ENCODE measurements around the gene INTS1.

INTS1 gene

GRCh38 chr7:1460821-1461645 is 43.2 kb downstream of the INTS1 start:
- peak in 1 of 2 experiments; percentile 33 for DNase-seq

DNA sequence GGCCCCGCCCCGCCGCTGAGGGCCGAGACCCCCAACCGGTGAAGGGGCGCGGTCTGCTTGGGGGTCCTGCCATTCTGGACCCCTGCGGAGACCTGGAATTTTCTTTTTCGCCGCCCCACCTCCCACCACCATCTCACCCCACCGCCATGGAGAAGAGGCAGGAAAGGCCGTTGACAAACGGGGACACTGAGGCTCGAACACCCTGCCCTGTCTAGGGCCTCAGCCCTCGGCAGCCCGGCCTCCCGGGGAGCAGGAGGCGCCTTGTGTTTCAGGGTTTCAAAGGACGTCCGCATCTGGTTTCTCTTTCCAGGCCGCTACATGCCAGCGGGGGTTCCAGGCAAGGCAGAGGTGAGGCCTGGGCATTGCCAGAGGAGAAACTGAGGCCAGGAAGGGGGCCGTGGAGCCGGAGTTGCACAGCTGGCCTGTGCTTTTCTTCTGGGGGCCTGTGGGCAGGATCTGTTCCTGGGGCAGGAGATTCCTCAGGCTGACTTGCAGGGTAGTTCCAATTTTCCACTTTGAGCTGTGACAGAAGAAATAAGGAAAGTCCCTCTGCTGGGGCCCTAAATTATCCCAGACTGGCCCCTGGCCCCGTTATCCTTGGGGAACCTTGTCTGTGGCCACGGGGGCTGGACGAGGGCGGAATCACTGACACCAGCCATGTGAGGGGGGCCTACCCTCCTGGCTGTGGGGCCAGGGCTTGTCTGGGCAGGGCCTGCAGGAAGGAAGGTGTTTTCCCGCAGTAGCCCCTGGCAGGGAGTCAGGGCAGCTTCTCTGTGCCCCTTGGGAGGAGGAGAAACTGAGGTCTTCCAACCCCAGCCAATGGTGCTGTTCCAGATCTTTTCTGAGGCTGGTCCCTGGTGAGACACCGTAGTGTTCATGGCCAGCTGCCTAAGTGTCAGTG is 44.0 kb downstream of the INTS1 start:
- DNase-seq = no peak

- peak; percentile 92 to 99 for DNase-seq
These were observed 44.7 kb downstream of the INTS1 start for GRCh38 chr7:1459512-1459892.

DNA sequence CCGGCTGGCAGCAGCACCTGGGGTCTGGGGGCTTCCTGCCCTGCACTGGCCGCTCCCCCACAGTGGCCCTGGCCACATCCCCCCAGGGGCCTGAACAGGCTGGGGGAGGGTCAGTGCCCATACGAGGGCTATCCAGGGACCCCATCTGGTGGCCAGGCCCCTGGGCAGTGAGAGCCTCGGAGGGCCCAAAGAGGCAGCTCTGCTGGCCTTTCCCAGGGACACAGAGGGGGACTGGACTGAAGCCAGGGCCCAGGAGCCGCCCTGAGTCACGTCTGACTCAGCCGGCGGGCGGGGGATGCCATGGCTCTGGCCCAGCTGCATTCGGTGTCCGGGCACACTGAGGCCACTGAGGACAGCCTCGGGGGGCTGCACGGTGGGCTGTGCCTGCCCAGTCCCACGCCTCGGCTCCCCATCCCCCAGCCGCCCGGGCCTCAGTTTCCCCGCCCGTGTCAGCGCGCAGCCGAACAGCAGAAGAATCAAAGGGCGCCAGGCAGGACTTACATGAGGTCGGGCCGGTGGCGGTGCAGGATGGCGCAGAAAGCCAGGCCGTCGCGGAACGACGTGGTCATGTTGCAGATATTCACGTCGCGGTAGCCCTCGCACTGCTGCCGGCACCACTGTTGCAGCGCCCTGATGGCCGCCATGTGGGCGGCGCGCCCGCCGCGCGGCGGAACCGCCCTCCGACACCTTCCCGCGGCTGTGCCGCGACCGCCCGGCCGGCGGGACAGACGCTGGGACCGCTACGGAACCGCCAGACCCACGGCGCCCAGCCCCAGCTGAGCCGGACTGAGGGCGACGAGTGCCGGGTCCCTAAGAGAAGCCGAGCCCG is 45.3 kb downstream of the INTS1 start, which contains the start of gene MICALL2:
MICALL2 (minus strand) TSS at position 788 of the 829 bp plus-strand sequence; CDS start at position 644, 144 bp downstream.
- peak in 1 of 2 experiments; percentile 71 for DNase-seq

DNA sequence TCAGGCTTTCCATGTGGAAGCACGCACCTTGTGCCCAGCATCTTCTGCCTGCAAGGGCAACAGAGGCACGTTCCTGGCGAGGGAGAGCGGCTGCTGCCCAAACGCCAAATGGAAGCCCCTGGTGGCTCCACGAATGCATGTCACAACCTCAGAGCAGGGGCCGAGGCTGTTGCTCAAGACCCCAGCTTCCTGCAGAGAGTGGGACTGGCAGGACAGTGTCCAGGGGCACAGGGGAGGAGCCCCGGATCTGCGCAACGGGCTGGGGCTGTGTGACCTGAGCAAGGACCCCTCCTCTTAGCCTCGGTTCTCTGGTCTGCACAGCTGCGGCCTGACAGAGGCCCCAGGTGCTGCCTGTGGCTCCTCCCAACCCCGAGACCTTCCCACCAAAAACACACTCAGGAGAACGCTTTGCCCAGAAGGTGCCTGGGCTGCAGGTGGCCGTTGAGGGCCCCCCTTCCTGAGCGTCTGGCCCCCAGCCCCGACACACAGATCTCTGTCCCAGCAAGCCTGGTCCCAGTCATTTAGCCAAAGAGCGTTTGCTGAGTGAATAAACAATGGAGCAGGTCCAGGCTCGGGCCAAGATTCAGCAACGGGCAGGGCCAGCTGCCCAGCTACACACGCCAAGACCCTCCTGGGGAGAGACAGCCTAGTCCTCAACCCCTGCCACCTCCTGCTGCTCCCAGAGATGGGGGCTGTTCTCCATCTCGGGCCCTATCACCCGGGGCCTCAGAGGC is 46.1 kb downstream of the INTS1 start:
- DNase-seq = no peak

GRCh38 chr7:1457059-1457948 is 46.9 kb downstream of the INTS1 start:
- no peak for DNase-seq

DNA sequence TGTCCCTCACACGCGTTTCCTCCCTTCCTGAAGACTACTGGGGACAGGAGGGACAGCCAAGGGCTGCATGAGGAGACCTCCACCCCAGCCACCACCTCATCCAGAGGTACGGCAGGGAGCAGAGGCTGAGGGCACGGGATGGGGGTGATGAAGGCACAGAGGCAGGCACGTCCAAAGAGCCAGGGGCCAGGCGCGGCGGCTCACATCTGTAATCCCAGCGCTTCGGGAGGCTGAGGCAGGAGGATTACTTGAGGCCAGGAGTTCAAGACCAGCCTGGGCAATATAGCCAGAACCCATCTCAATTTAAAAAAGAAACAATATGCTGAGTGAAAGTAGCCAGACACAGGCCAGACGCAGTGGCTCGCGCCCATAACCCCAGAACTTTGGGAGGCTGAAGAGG is 48.2 kb downstream of the INTS1 start:
- DNase-seq = no peak

DNA sequence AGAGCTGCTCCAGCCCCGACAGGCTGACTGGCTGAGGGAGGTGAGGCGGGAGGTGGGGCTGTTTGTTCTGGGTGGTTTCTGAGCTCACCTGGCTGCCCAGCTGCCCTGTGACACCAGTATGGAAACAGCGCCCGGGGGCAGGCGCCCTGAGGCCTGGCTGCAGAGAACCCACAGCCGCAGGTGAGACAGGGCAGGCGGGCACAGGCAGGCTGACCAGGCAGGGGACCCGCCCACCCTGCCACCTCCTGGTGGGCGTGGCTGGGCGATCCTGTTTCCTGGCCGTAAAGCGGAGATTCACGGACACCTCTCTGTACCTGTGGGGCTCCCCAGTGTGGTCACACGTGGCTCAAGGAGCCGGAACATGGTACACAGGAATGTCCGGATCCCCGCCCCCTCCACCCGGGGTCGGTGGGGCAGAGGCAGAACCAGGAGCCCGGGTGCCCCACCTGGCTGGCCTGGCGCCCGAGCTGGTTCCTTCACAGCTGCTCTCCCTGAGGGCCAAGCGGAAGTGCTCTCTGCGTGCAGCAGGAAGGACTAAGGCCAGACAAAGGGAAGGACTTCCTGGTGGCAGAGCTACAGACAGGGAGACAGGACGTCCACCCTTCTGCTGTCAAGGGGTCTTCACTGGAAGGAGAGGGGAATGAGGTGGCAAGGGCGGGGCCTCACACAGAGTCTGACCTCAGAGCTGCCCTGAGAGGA is 48.8 kb downstream of the INTS1 start:
- peak in 1 of 2 experiments; percentile 69 for DNase-seq

DNA sequence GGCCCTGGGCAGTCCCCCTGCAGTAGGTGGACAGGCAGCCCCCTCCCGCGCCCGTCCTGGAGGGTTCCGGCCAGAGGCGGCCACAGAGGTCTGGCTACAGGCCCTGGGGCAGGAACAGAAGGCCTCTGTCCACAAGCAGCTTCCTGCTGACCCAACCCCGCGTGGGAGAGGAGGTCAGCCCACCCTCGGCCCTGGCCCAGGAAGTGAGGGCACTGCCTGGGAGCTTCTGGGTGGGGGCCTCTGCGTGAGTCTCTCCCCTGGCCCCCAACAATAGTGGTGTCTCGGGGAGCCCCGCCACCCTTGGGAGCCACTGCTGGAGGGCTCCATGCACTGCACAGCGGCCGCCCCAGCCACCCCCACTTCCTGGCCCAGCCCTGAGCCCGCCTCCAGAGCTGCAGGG is 49.6 kb downstream of the INTS1 start:
- DNase-seq = no peak

DNA sequence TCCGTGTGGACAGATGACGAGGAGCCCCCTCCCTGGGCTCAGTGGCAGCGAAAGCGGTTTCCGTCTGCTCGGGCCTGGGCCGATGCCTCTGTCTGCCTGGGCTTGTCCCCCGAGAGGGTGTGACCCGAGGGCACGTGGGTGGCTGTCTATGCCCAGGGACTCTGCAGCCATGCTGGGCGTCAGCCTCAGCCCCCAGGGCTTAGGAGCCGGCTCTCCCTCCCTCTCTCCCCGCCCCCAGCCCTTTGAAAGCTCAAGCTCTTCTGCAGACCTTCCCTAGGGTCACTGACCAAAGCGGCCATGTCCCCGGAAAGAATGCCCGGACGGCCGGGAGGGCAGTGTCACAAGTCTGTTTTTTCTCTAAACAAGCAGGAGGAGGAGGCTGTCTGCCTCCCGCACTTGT is 52.0 kb downstream of the INTS1 start:
- DNase-seq = no peak

DNA sequence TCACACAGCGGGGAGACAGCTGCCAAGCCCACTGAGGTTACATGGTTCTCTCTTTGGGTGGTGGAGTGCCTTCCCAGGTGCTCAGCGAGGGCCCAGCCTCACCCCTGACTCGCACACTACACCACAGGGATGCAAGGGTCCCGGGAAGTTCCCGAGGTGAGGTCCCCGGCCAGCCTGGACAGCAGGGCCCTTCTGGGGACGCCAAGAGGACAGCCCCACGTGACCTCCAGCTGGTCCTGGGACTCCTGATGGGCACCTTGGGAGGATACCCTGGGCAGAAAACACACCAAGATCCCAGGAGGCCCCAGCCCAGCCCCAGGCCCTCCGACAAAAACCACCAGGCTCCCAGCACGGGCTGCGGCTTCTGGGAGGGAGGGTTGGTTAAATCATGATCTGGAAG is 53.2 kb downstream of the INTS1 start:
- no peak for DNase-seq

- no peak for DNase-seq
These were observed 53.8 kb downstream of the INTS1 start for GRCh38 chr7:1450431-1450830.

GRCh38 chr7:1449951-1450350 is 54.2 kb downstream of the INTS1 start:
- DNase-seq = no peak

DNA sequence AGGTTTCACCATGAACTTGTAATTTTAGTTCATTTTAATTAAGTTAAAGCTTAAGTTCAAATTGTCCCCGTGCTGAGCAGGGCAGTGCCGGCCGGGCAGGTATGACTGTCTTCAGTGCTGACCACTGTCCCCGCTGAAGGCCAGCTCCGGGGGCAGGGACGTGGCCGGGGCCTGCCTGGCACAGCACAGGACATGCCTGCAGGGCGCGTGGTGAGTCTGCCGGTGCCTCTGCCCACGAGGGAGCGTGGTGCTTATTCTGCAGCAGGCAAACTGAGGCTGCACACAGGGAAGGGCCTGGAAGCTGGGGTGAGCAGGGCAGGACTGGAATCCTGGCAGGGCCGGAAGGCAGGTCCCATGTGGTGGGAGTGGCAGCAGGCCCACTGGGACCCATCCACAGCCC is 54.7 kb downstream of the INTS1 start:
- no peak for DNase-seq

DNA sequence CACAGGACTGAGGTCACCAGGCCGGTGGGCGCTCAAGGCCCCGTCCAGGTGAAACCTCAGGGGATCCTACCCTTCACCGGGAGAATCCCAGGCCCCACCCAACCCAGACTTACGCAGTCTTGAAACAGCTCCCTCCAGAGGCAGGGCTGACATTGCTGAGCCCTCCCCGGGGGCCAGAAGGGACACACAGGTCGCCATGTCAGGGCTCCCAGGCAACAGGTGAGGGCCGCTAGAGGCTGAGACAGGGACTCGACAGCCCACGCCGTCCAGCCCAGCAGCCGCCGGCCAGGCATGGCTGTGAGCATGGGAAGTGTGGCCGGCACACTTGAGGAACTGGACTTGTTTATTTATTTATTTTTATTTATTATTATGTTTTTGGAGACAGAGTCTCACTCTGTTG is 55.2 kb downstream of the INTS1 start:
- no peak for DNase-seq

DNA sequence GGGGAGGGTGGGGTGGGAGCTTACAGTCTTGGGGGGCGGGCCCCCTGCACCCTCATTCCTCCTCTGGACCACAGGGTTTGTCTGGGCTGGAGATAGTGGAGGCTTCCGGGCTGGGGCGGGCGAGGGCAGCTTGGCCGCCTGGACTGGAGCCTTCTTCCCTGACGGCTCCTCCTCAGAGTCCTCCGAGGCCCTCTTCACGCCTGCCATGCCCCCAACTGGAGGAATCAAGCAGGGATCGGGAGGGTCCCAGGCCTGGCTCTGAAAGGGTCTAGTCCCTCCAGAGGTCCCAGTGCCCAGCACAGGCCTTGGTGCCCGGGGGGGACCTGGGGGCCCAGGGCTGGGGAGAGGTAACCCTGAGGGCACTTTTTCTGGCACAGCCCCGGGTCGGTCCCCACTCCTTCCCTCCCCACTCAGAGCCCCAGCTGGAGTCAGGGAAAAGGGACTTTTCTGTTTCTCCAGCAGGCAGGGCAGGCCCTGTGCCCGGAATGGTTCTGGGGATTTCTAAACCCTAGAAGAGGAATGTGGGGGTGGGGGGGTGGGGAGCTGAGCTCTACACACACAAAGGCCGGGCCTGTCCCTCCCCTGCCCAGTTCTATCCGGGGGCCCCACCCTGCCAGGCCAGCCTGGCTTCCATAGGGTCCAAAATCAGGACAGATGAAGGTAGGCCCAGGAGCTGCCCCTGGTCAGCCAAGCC is 56.5 kb downstream of the INTS1 start:
- DNase-seq = no peak

- DNase-seq = no peak
These were observed 57.1 kb downstream of the INTS1 start for GRCh38 chr7:1447112-1447511.

DNA sequence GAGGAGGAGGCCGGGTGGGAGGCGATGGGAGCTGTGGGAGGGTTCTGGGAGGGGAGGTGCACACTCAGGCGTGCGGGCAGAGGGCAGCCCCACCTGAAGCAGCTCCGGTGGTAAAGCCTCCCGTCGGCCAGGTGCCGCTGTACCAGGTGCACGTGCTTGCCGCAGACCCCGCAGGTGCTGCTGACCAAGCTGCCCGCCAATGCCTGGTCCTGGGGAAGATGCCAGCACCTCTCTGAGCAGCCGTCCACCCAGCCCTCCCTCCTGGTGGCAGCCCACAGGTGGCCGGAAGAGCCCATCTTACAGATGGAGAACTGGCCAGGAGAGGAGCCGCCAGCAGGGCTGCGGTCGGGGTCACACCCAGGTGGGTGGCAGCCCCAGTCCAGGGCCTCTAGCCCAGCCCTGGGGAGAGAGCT is 57.6 kb downstream of the INTS1 start:
- DNase-seq = peak in 1 of 2 experiments; percentile 52

GRCh38 chr7:1446026-1446425 is 58.2 kb downstream of the INTS1 start:
- DNase-seq = peak in 1 of 2 experiments; percentile 41

DNA sequence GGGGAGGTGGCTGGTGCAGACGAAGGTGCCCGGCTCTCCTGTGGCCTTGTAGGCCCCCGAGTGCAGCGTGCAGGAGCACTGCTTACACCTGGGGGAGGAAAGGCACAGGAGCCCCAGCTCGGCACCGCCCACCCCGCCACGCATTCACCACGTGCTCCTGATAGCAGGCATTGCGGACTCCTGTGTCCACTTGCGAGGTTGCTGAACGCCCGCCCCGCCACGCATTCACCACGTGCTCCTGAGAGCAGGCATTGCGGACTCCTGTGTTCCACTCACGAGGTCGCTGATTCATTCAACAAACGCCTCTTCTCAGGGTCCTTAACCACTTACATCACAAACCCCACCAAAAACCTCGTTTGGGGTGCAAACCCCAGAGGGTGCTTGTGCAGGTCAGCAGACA is 58.8 kb downstream of the INTS1 start:
- no peak for DNase-seq
